ENCODE results near the gene TAF8. TPM values are rescaled to one million over a fixed set of nuclear protein-coding genes. Genes with fewer than 3 reads are reported as not detected.

TAF8 gene
- polyA plus RNA-seq, 1 of the 3 experiments (the other 2 are of a cell fraction) = 27.8 TPM

GRCh38 chr6:42038811-42039408 lies 11.4 kb upstream of the TAF8 start:
- no peak overlapping the region for H3K4me3 ChIP-seq (ENCODE audit: low read depth in 2 of 2, low read length in 1 of 2)
- POLR2A ChIA-PET = no interaction called here
- TF ChIP-seq FOXJ3 (CRISPR knock-in tag; IDR thresholded peaks at IDR 0.05) (no peak), RFX5 (IDR thresholded peaks at IDR 0.05; ENCODE audit: low read length) (no peak), SMC3 (IDR thresholded peaks at IDR 0.05; ENCODE audit: low read depth, low read length) (no peak), IRF3 (IDR thresholded peaks at IDR 0.05; ENCODE audit: low read depth, low read length) (no peak), MAX (IDR thresholded peaks at IDR 0.05; ENCODE audit: low read depth) (no peak), YY1 (IDR thresholded peaks at IDR 0.05; ENCODE audit: low read depth) (no peak), MXI1 (IDR thresholded peaks at IDR 0.05; ENCODE audit: low read depth, low read length) (no peak), USF2 (IDR thresholded peaks at IDR 0.05; ENCODE audit: borderline replicate concordance, low read depth, low read length) (no peak), REST (IDR thresholded peaks at IDR 0.05; ENCODE audit: low read depth, low read length) (no peak), ZBTB33 (IDR thresholded peaks at IDR 0.05; ENCODE audit: borderline replicate concordance, low read depth) (no peak), FOSL2 (IDR thresholded peaks at IDR 0.05; ENCODE audit: borderline replicate concordance, low read depth) (no peak), TCF12 (IDR thresholded peaks at IDR 0.05) (no peak), TEAD4 (IDR thresholded peaks at IDR 0.05; ENCODE audit: borderline replicate concordance, insufficient read depth) (no peak), POLR2AphosphoS5 (IDR thresholded peaks at IDR 0.05; ENCODE audit: low read depth, low read length) (no peak)
- CTCF ChIA-PET = no interaction called here
- H3K27ac ChIP-seq (ENCODE audit: low read depth in 2 of 2, low read length in 1 of 2) = no peak overlapping the region
- no peaks in the 10 kb centered on the region for H3F3A ChIP-seq (replicated peaks; ENCODE audit: insufficient read depth)
- no peak overlapping the region for H2AFZ ChIP-seq (ENCODE audit: low read depth)
- H3K9me2 ChIP-seq = no peaks in the 10 kb centered on the region
- H3K4me1 ChIP-seq (ENCODE audit: control insufficient read depth in 1 of 2, insufficient read depth in 2 of 2, low read depth in 1 of 2, low read length in 1 of 2) = peaks cover 0 to under 1% of the 10 kb centered on the region in 2 experiments; a peak in 1 of 4 replicates
- no peak overlapping the region for H3K4me2 ChIP-seq
- no peak overlapping the region for H3K9ac ChIP-seq
- no peaks in the 10 kb centered on the region for H3K36me3 ChIP-seq (replicated peaks in 1 of 2; ENCODE audit: control insufficient read depth in 1 of 2, insufficient read depth in 2 of 2, low read length in 1 of 2)
- H3K27me3 ChIP-seq (ENCODE audit: insufficient read depth) = no peaks in the 10 kb centered on the region
- 59% methylated on average over 1 of the region's 2 CpGs for WGBS (ENCODE audit: low lambda C conversion rate)
- H3K79me2 ChIP-seq (ENCODE audit: insufficient read depth) = no peaks in the 10 kb centered on the region
- H3K9me3 ChIP-seq = no peaks in the 10 kb centered on the region
- DNase-seq = no peak
- H4K20me1 ChIP-seq (ENCODE audit: insufficient read depth) = no peaks in the 10 kb centered on the region

All from SK-N-SH (cell line).